SK-N-SH treated with all-trans-retinoic acid at 6 μM for 48 hours (cell line): ENCODE data around the gene FANCB.

Experiments used
- ATAC-seq: fragments of 200-7000 bp; cut with Tn5 transposase; 3 replicates; pipeline ENCODE4 v1.9.1; 2020; ENCODE audit warnings: mild to moderate bottlenecking, moderate library complexity
- ARNTL ChIP-seq: fragments of 450-650 bp; formaldehyde crosslinking; IDR thresholded peaks from 2 replicates; pipeline ENCODE4 v1.5.0; 2020; ENCODE audit warnings: low read depth, mild to moderate bottlenecking, moderate library complexity, borderline replicate concordance
- BACH2 ChIP-seq: fragments of 250-450 bp; sonication (Bioruptor Pico); IDR thresholded peaks from 2 replicates; pipeline ENCODE4 v1.9.0; 2021; ENCODE audit warnings: mild to moderate bottlenecking, borderline replicate concordance
- CSDC2 ChIP-seq: fragments of 250-450 bp; sonication (Bioruptor Pico); IDR thresholded peaks from 2 replicates; pipeline ENCODE4 v1.5.0; 2020; ENCODE audit warnings: mild to moderate bottlenecking, moderate library complexity
- ESRRG ChIP-seq: fragments of 250-450 bp; sonication (Bioruptor Pico); IDR thresholded peaks from 2 replicates; pipeline ENCODE4 v1.6.1; 2021; ENCODE audit warnings: mild to moderate bottlenecking
- GLIS3 ChIP-seq: fragments of 250-450 bp; sonication (Bioruptor Pico); IDR thresholded peaks from 2 replicates; pipeline ENCODE4 v1.5.0; 2020; ENCODE audit warnings: mild to moderate bottlenecking, moderate library complexity
- ISL1 ChIP-seq: fragments of 250-450 bp; sonication (Bioruptor Pico); IDR thresholded peaks from 2 replicates; pipeline ENCODE4 v2.1.2; 2022; ENCODE audit warnings: mild to moderate bottlenecking, moderate library complexity
- OSR1 ChIP-seq: fragments of 250-450 bp; sonication (Bioruptor Pico); IDR thresholded peaks from 2 replicates; pipeline ENCODE4 v1.8.0; 2022; ENCODE audit warnings: moderate library complexity, mild to moderate bottlenecking, inconsistent platforms
- PPARA ChIP-seq: fragments of 250-450 bp; sonication (Bioruptor Pico); IDR thresholded peaks from 2 replicates; pipeline ENCODE4 v1.5.0; 2020; ENCODE audit warnings: mild to moderate bottlenecking, borderline replicate concordance
- RARB ChIP-seq: fragments of 250-450 bp; sonication (Bioruptor Pico); IDR thresholded peaks from 2 replicates; pipeline ENCODE4 v1.8.0; 2021; ENCODE audit warnings: mild to moderate bottlenecking, moderate library complexity
- SNAI2 ChIP-seq: fragments of 250-450 bp; sonication (Bioruptor Pico); IDR thresholded peaks from 2 replicates; pipeline ENCODE4 v1.5.0; 2020; ENCODE audit warnings: mild to moderate bottlenecking, moderate library complexity
- TOX ChIP-seq: fragments of 250-450 bp; sonication (Bioruptor Pico); IDR thresholded peaks from 2 replicates; pipeline ENCODE4 v1.8.0; 2021; ENCODE audit warnings: mild to moderate bottlenecking, moderate library complexity, borderline replicate concordance
- ZC3H10 ChIP-seq: fragments of 250-450 bp; sonication (Bioruptor Pico); IDR thresholded peaks from 2 replicates; pipeline ENCODE4 v1.5.1; 2021; ENCODE audit warnings: mild to moderate bottlenecking, moderate library complexity
- ZFP3 ChIP-seq: fragments of 250-450 bp; sonication (Bioruptor Pico); IDR thresholded peaks from 2 replicates; pipeline ENCODE4 v1.5.0; 2020; ENCODE audit warnings: mild to moderate bottlenecking, moderate library complexity
- ZFP30 ChIP-seq: fragments of 450-650 bp; formaldehyde crosslinking; IDR thresholded peaks from 2 replicates; pipeline ENCODE4 v1.5.0; 2022; ENCODE audit warnings: mild to moderate bottlenecking, moderate library complexity
- ZNF565 ChIP-seq: fragments of 450-650 bp; formaldehyde crosslinking; conservative IDR thresholded peaks from 2 replicates; pipeline ENCODE4 v1.5.0; 2020; ENCODE audit warnings: low read depth, mild to moderate bottlenecking, moderate library complexity
- ZNF8 ChIP-seq: fragments of 450-650 bp; formaldehyde crosslinking; IDR thresholded peaks from 2 replicates; pipeline ENCODE4 v1.5.0; 2020; ENCODE audit warnings: mild to moderate bottlenecking, moderate library complexity
- TF ChIP-seq, protein P1 (sequence below): fragments of 250-450 bp; sonication (Bioruptor Pico); IDR thresholded peaks from 2 replicates; pipeline ENCODE4 v1.5.0; 2020; ENCODE audit warnings: mild to moderate bottlenecking, moderate library complexity
- TF ChIP-seq, protein P2 (sequence below): fragments of 250-450 bp; sonication (Bioruptor Pico); IDR thresholded peaks from 2 replicates; pipeline ENCODE4 v1.5.1; 2020; ENCODE audit warnings: low read depth, mild to moderate bottlenecking, moderate library complexity
- TF ChIP-seq, protein P3 (sequence below): fragments of 250-450 bp; sonication (Bioruptor Pico); IDR thresholded peaks from 2 replicates; pipeline ENCODE4 v1.8.0; 2020; ENCODE audit warnings: mild to moderate bottlenecking, moderate library complexity, borderline replicate concordance
- TF ChIP-seq, protein P4 (sequence below): fragments of 250-450 bp; sonication (Bioruptor Pico); IDR thresholded peaks from 2 replicates; pipeline ENCODE4 v1.5.1; 2021; ENCODE audit warnings: mild to moderate bottlenecking, moderate library complexity

The FANCB gene

DNA sequence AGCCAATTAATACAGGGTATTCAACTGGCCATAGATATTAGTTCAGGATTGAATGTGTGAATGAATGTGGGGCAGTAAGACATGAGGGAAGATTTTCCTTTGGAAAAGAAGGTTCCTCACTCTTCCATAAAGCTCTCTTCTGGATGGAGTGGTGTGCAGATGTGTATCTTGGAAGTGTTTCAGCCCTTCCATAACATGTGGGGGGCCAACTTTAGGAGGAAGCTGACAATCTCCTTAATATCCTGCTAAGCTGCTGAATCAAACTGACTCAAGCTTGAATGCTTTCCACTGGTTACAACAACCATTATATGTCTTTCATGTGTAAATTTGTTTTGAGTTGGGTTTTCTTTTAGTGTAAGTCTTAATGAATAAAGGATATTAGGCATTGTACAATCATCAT is 40.3 kb downstream of the FANCB start:
- no peak for TF ChIP-seq ESRRG (CRISPR knock-in tag)
- TF ChIP-seq OSR1, result no peak
- TF ChIP-seq ZNF8, result no peak
- no peak for ATAC-seq

DNA sequence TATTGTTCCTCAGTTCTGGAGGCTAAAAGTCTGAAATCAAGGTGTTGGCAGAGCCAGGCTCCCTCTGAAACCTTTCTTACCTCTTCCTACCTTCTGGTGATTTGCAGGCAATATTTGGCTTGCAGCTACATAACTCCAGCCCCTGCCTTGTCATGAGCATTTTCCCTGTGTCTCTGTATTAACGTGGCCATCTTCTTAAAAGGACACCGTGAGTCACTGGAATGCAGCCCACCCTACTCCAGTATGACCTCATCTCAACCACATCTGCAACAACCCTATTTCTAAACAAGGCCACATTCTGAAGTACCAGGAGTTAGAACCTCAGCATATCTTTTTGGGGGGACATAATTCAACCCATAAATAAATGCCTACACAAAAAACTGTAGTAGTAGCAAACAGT is 40.7 kb downstream of the FANCB start:
- ATAC-seq, result no peak

DNA sequence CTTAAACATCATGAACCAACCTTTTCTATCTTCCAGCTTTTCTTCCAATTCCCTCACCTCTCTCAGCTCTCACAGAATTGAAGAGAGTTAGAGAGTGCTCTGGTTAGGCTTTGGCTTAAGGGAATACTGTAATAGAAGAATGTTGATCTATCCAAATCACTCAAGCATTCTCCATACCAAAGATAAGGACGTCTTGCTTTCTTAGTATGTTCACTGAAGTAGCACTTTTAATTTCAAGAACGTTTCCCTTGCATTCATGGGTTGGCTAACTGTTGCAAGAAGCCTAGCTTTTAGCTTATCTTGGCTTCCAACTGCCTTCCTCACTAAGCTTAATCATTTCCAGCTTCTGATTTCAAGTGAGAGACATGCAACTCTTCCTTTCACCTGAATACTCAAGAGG is 43.2 kb downstream of the FANCB start:
- no peak for TF ChIP-seq CSDC2 (CRISPR knock-in tag)
- TF ChIP-seq, protein P1, sequence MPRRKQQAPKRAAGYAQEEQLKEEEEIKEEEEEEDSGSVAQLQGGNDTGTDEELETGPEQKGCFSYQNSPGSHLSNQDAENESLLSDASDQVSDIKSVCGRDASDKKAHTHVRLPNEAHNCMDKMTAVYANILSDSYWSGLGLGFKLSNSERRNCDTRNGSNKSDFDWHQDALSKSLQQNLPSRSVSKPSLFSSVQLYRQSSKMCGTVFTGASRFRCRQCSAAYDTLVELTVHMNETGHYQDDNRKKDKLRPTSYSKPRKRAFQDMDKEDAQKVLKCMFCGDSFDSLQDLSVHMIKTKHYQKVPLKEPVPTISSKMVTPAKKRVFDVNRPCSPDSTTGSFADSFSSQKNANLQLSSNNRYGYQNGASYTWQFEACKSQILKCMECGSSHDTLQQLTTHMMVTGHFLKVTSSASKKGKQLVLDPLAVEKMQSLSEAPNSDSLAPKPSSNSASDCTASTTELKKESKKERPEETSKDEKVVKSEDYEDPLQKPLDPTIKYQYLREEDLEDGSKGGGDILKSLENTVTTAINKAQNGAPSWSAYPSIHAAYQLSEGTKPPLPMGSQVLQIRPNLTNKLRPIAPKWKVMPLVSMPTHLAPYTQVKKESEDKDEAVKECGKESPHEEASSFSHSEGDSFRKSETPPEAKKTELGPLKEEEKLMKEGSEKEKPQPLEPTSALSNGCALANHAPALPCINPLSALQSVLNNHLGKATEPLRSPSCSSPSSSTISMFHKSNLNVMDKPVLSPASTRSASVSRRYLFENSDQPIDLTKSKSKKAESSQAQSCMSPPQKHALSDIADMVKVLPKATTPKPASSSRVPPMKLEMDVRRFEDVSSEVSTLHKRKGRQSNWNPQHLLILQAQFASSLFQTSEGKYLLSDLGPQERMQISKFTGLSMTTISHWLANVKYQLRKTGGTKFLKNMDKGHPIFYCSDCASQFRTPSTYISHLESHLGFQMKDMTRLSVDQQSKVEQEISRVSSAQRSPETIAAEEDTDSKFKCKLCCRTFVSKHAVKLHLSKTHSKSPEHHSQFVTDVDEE (CRISPR knock-in tag), result no peak
- TF ChIP-seq BACH2 (CRISPR knock-in tag), result no peak
- no peak for TF ChIP-seq GLIS3 (CRISPR knock-in tag)
- TF ChIP-seq TOX (CRISPR knock-in tag), result no peak
- TF ChIP-seq, all 23 proteins: peak for 0
- no peak for ATAC-seq

More for the DNA sequence above, 40.7 kb downstream of the FANCB start:
- TF ChIP-seq SNAI2 (CRISPR knock-in tag), result no peak
- no peak for TF ChIP-seq ZFP30
- TF ChIP-seq ZC3H10 (CRISPR knock-in tag), result no peak
- TF ChIP-seq ZFP3 (CRISPR knock-in tag), result no peak
- TF ChIP-seq, protein P2, sequence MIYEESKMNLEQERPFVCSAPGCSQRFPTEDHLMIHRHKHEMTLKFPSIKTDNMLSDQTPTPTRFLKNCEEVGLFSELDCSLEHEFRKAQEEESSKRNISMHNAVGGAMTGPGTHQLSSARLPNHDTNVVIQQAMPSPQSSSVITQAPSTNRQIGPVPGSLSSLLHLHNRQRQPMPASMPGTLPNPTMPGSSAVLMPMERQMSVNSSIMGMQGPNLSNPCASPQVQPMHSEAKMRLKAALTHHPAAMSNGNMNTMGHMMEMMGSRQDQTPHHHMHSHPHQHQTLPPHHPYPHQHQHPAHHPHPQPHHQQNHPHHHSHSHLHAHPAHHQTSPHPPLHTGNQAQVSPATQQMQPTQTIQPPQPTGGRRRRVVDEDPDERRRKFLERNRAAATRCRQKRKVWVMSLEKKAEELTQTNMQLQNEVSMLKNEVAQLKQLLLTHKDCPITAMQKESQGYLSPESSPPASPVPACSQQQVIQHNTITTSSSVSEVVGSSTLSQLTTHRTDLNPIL, result no peak
- no peak for TF ChIP-seq ZNF8
- TF ChIP-seq, protein P3, sequence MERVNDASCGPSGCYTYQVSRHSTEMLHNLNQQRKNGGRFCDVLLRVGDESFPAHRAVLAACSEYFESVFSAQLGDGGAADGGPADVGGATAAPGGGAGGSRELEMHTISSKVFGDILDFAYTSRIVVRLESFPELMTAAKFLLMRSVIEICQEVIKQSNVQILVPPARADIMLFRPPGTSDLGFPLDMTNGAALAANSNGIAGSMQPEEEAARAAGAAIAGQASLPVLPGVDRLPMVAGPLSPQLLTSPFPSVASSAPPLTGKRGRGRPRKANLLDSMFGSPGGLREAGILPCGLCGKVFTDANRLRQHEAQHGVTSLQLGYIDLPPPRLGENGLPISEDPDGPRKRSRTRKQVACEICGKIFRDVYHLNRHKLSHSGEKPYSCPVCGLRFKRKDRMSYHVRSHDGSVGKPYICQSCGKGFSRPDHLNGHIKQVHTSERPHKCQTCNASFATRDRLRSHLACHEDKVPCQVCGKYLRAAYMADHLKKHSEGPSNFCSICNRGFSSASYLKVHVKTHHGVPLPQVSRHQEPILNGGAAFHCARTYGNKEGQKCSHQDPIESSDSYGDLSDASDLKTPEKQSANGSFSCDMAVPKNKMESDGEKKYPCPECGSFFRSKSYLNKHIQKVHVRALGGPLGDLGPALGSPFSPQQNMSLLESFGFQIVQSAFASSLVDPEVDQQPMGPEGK, result no peak
- TF ChIP-seq OSR1, result no peak
- TF ChIP-seq, protein P1 (CRISPR knock-in tag), result no peak
- no peak for TF ChIP-seq ZNF565 (CRISPR knock-in tag)
- TF ChIP-seq, protein P4, sequence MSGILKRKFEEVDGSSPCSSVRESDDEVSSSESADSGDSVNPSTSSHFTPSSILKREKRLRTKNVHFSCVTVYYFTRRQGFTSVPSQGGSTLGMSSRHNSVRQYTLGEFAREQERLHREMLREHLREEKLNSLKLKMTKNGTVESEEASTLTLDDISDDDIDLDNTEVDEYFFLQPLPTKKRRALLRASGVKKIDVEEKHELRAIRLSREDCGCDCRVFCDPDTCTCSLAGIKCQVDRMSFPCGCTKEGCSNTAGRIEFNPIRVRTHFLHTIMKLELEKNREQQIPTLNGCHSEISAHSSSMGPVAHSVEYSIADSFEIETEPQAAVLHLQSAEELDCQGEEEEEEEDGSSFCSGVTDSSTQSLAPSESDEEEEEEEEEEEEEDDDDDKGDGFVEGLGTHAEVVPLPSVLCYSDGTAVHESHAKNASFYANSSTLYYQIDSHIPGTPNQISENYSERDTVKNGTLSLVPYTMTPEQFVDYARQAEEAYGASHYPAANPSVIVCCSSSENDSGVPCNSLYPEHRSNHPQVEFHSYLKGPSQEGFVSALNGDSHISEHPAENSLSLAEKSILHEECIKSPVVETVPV (CRISPR knock-in tag), result no peak
- TF ChIP-seq ARNTL (CRISPR knock-in tag), result no peak
- TF ChIP-seq GLIS3 (CRISPR knock-in tag), result no peak
- TF ChIP-seq TOX (CRISPR knock-in tag), result no peak
- no peak for TF ChIP-seq ISL1 (CRISPR knock-in tag)
- TF ChIP-seq PPARA (CRISPR knock-in tag), result no peak

DNA sequence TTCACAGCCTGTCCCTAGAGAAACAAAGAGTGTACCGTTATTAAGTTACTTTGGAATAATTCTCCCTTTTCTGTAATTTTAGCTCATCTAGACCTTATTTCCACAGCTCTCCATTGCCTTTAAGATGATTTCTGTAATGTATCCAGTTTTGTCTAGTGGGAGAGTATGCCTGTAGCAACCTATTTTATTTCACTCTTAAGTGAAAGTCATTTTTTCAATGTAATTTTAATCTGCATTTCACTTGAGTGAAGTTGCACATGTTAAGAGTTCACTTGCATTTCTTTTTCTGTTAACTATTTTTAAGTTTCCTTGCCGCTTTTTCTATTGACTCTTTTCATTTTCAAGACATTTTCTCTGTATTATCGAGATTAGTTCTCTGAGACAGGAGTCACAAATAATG is 46.5 kb downstream of the FANCB start:
- ATAC-seq, result no peak
- no peak for TF ChIP-seq BACH2 (CRISPR knock-in tag)
- no peak for TF ChIP-seq ZC3H10 (CRISPR knock-in tag)
- no peak for TF ChIP-seq RARB
- TF ChIP-seq CSDC2 (CRISPR knock-in tag), result no peak
- no peak for TF ChIP-seq ESRRG (CRISPR knock-in tag)
